HepG2 (cell line): ENCODE measurements around the gene GRIK4. TPM values are rescaled to one million over a fixed set of nuclear protein-coding genes. Genes with fewer than 3 reads are reported as not detected.

Experiments used
- ATAC-seq: fragments of 200-7000 bp; cut with Tn5 transposase; 3 replicates; pipeline ENCODE4 v1.9.1; 2020; ENCODE audit warnings: mild to moderate bottlenecking, moderate library complexity
- BruUV-seq: library from RNA; stranded (reverse); fragments of 400-500 nt; replicated peaks from 2 replicates; lab custom pipeline; 2021; lab: Mats Ljungman, UMichigan
- CTCF ChIA-PET: fragments of 300-600 bp; formaldehyde crosslinking; extraction: SDS; loops from one replicate; lab custom pipeline; 2021; ENCODE audit warnings: low total read pairs, inconsistent platforms, low intra/inter-chr PET ratio; lab: Yijun Ruan, JAX
- POLR2A ChIA-PET: fragments of 350-600 bp; sonication (Branson Sonifier 250); formaldehyde crosslinking; loops from one replicate; lab custom pipeline; 2020; ENCODE audit warnings: antibody characterized with exemption, inconsistent platforms; lab: Yijun Ruan, JAX
- DNase-seq: peaks from one replicate; pipeline ENCODE4 v3.0.0-alpha.2; 2015; ENCODE audit warnings: low spot score
- FAIRE-seq: peaks from 3 replicates; lab custom pipeline; 2011; peaks lifted over from hg19 to GRCh38; lab: Jason Lieb, UNC
- H2AFZ ChIP-seq: one replicate; pipeline ENCODE4 v1.6.1; 2011; ENCODE audit warnings: low read length, inconsistent platforms
- H3K27ac ChIP-seq: fragments of 300-600 bp; 3 replicates; pipeline ENCODE4 v1.8.0; 2011; ENCODE audit warnings: mixed run types, mild to moderate bottlenecking, mixed read lengths, low read length, inconsistent platforms; ENCODE audit not compliant: insufficient read depth; ENCODE audit errors: extremely low read length
- H3K27me3 ChIP-seq, 2 experiments: fragments of 200-600 bp in 1 of 2; 2 replicates in 1 of 2; 3 replicates in 1 of 2; pipeline versions ENCODE4 v1.6.0 to v1.8.0; 2011; ENCODE audit warnings: low read length in 2 of 2, mild to moderate bottlenecking in 2 of 2, moderate library complexity in 2 of 2, inconsistent platforms in 1 of 2; ENCODE audit not compliant: insufficient read depth in 2 of 2, control insufficient read depth in 1 of 2
- H3K36me3 ChIP-seq, 2 experiments: fragments of 200-600 bp in 1 of 2; replicated peaks in 1 of 2; 2 replicates in 1 of 2; 3 replicates in 1 of 2; pipeline versions ENCODE4 v1.5.1 to v1.8.0; 2011; ENCODE audit warnings: low read length in 2 of 2, inconsistent platforms in 1 of 2; ENCODE audit not compliant: insufficient read depth in 2 of 2, control insufficient read depth in 1 of 2
- H3K4me1 ChIP-seq: 2 replicates; pipeline ENCODE4 v1.5.1; 2012; ENCODE audit warnings: low read length, inconsistent platforms; ENCODE audit not compliant: insufficient read depth
- H3K4me2 ChIP-seq: 2 replicates; pipeline ENCODE4 v1.6.0; 2011; ENCODE audit warnings: low read depth, low read length, inconsistent platforms
- H3K4me3 ChIP-seq, 3 experiments: fragments of 200-600 bp in 1 of 3; sonication (generic), shearing (Covaris generic) in 1 of 3; replicated peaks in 1 of 3; 2 replicates each; pipeline ENCODE4 v1.5.1; 2011 to 2016; ENCODE audit warnings: low read length in 3 of 3, inconsistent platforms in 2 of 3, low read depth in 2 of 3, mild to moderate bottlenecking in 2 of 3, control low read depth in 1 of 3, mixed read lengths in 1 of 3; ENCODE audit not compliant: insufficient read depth in 1 of 3
- H3K79me2 ChIP-seq: one replicate; pipeline ENCODE4 v1.6.1; 2011; ENCODE audit warnings: low read length, inconsistent platforms; ENCODE audit not compliant: insufficient read depth
- H3K9ac ChIP-seq: 2 replicates; pipeline ENCODE4 v1.6.0; 2011; ENCODE audit warnings: mild to moderate bottlenecking, low read depth, low read length, inconsistent platforms; ENCODE audit not compliant: insufficient read depth
- H3K9me3 ChIP-seq: 2 replicates; pipeline ENCODE4 v1.5.1; 2012; ENCODE audit warnings: mild to moderate bottlenecking, low read length
- H4K20me1 ChIP-seq: 2 replicates; pipeline ENCODE4 v1.6.0; 2011; ENCODE audit warnings: inconsistent platforms, mild to moderate bottlenecking, low read length, moderate library complexity; ENCODE audit not compliant: insufficient read depth
- ARID2 ChIP-seq: sonication (generic); formaldehyde crosslinking; IDR thresholded peaks from 2 replicates; pipeline ENCODE4 v1.8.1; 2022; ENCODE audit warnings: mild to moderate bottlenecking, missing genetic modification reagents, borderline replicate concordance
- ATRX ChIP-seq: sonication (generic); formaldehyde crosslinking; IDR thresholded peaks from 2 replicates; pipeline ENCODE4 v1.4.0; 2020; ENCODE audit warnings: missing genetic modification reagents, borderline replicate concordance
- BATF2 ChIP-seq: sonication (generic); formaldehyde crosslinking; IDR thresholded peaks from 2 replicates; pipeline ENCODE4 v1.8.0; 2022; ENCODE audit warnings: mild to moderate bottlenecking, missing genetic modification reagents, moderate library complexity
- CREB1 ChIP-seq, 2 experiments: fragments of 450-650 bp in 1 of 2; IDR thresholded peaks; 2 replicates each; pipeline ENCODE4 v1.6.1; 2016 to 2017; ENCODE audit warnings: control low read depth in 1 of 2, mild to moderate bottlenecking in 1 of 2, missing compliant biosample characterization in 1 of 2, missing genetic modification characterization in 1 of 2
- GMEB1 ChIP-seq: sonication (generic); formaldehyde crosslinking; IDR thresholded peaks from 2 replicates; pipeline ENCODE4 v1.5.1; 2020; ENCODE audit warnings: missing genetic modification reagents, mild to moderate bottlenecking, borderline replicate concordance
- GZF1 ChIP-seq: sonication (generic); formaldehyde crosslinking; IDR thresholded peaks from 2 replicates; pipeline ENCODE4 v1.5.1; 2020; ENCODE audit warnings: mild to moderate bottlenecking, missing genetic modification reagents
- HOMEZ ChIP-seq: IDR thresholded peaks from 2 replicates; pipeline ENCODE4 v1.6.1; 2016; ENCODE audit warnings: low read depth
- NR2F1 ChIP-seq, 2 experiments: fragments of 450-650 bp in 1 of 2; formaldehyde crosslinking in 1 of 2; IDR thresholded peaks; 2 replicates each; pipeline versions ENCODE4 v1.5.0 to v1.6.1; 2016 to 2020; ENCODE audit warnings: mild to moderate bottlenecking in 1 of 2, missing compliant biosample characterization in 1 of 2, missing genetic modification reagents in 1 of 2, moderate library complexity in 1 of 2
- PCBP2 ChIP-seq: fragments of 200-400 bp; formaldehyde crosslinking; optimal IDR thresholded peaks from 2 replicates; pipeline ENCODE3; 2018; ENCODE audit warnings: low read length, low read depth; ENCODE audit not compliant: poor library complexity, severe bottlenecking
- RFXAP ChIP-seq: sonication (generic); formaldehyde crosslinking; IDR thresholded peaks from 2 replicates; pipeline ENCODE4 v1.4.0; 2020; ENCODE audit warnings: missing genetic modification reagents, borderline replicate concordance
- TBX2 ChIP-seq: sonication (generic); formaldehyde crosslinking; IDR thresholded peaks from 2 replicates; pipeline ENCODE4 v1.5.0; 2020; ENCODE audit warnings: missing genetic modification reagents, mild to moderate bottlenecking, borderline replicate concordance
- ZNF205 ChIP-seq: IDR thresholded peaks from 2 replicates; pipeline ENCODE4 v1.6.1; 2018; ENCODE audit warnings: missing biosample characterization, missing genetic modification reagents
- ZNF251 ChIP-seq: sonication (generic); formaldehyde crosslinking; IDR thresholded peaks from 2 replicates; pipeline ENCODE4 v1.9.0; 2021; ENCODE audit warnings: mild to moderate bottlenecking, missing genetic modification reagents
- ZNF841 ChIP-seq: sonication (generic); formaldehyde crosslinking; IDR thresholded peaks from 2 replicates; pipeline ENCODE4 v1.8.1; 2023; ENCODE audit warnings: missing genetic modification reagents, borderline replicate concordance
- ZSCAN21 ChIP-seq: sonication (generic); formaldehyde crosslinking; IDR thresholded peaks from 2 replicates; pipeline ENCODE4 v1.8.0; 2022; ENCODE audit warnings: mild to moderate bottlenecking, missing genetic modification reagents, moderate library complexity, borderline replicate concordance
- WGBS: methylation state at CpG from one replicate; pipeline ENCODE4 v1.1.6; 2017; ENCODE audit warnings: low lambda C conversion rate; 5-methylcytosine and 5-hydroxymethylcytosine counted together
- in situ Hi-C: cut with HindIII; loops from 2 replicates; pipeline ENCODE4 v1.10.0; 2017; ENCODE audit warnings: low pct_unique_long_range_greater_than_20kb; ENCODE audit not compliant: extremely low pct_ligation_motif_present
- intact Hi-C: fragments of 100-400 bp; cut with micrococcal nuclease; formaldehyde crosslinking; loops from one replicate; pipeline ENCODE4 v1.10.0; 2022; ENCODE audit not compliant: unreplicated experiment
- polyA plus RNA-seq, 8 experiments: library from polyadenylated mRNA; depleted of rRNA in 3 of 8; stranded (reverse) in 7 of 8; unstranded in 1 of 8; fragments of >200 nt; fragmentation: Illumina TruSeq in 4 of 8; extraction: Trizol in 4 of 8; gene quantifications; 2 replicates each; pipeline versions ENCODE4 v1.2.1 to v1.2.3, GENCODE V29; 2011 to 2016; ENCODE audit warnings: low read depth in 4 of 8, missing spikeins in 1 of 8, mixed read lengths in 1 of 8; ENCODE audit not compliant: insufficient read depth in 1 of 8
- total RNA-seq, 5 experiments: library from RNA; depleted of rRNA; stranded (reverse); fragments of >200 nt; fragmentation: Illumina TruSeq; extraction: Trizol; gene quantifications; 2 replicates each; pipeline ENCODE4 v1.2.3, GENCODE V29; 2016; ENCODE audit warnings: low read depth in 1 of 5

The GRIK4 gene
- total and polyA plus RNA-seq, 2 of the 13 experiments (the other 11 are each of a cell fraction or from before 2014, with no cell fraction given), result 0.04 to 0.07 TPM

GRCh38 chr11:120842195-120842594, 330.6 kb downstream of the GRIK4 start:
- 75% methylated on average over 1 of the region's 1 CpG for WGBS
- in situ Hi-C loops, result no loop called here
- Histone ChIP-seq H3K27ac (no peak overlapping the region), H3K4me1 (peaks cover 37% of the 10 kb centered on the region), H3K4me3 (no peak overlapping the region), H3K36me3 (no peaks in the 10 kb centered on the region), H3K79me2 (no peaks in the 10 kb centered on the region), H3K4me2 (no peak overlapping the region), H3K9ac (no peak overlapping the region), H2AFZ (no peak overlapping the region), H3K9me3 (no peaks in the 10 kb centered on the region), H4K20me1 (no peaks in the 10 kb centered on the region), H3K27me3 (no peaks in the 10 kb centered on the region)
- DNase-seq (no peak), FAIRE-seq (no peak), ATAC-seq (no peak)
- TF ChIP-seq CREB1 (IDR thresholded peaks at IDR 0.05) (no peak), CREB1 (CRISPR knock-in tag; IDR thresholded peaks at IDR 0.05) (no peak), GZF1 (CRISPR knock-in tag) (no peak)
- intact Hi-C loops, result no loop called here
- no TSS peak for BruUV-seq
- POLR2A ChIA-PET, result no interaction called here
- CTCF ChIA-PET, result no interaction called here

GRCh38 chr11:120853435-120853834, 341.9 kb downstream of the GRIK4 start:
- WGBS, result 45% methylated on average over 3 of the region's 3 CpGs
- TF ChIP-seq ZNF251 (CRISPR knock-in tag), result no peak
- no peak for TF ChIP-seq ARID2 (CRISPR knock-in tag)
- TF ChIP-seq ATRX (CRISPR knock-in tag), result no peak
- TF ChIP-seq HOMEZ (CRISPR knock-in tag), result no peak
- no peak for TF ChIP-seq ZSCAN21 (CRISPR knock-in tag)
- no peak for TF ChIP-seq TBX2 (CRISPR knock-in tag)
- no peak for TF ChIP-seq BATF2 (CRISPR knock-in tag)
- no peak for TF ChIP-seq NR2F1 (CRISPR knock-in tag; IDR thresholded peaks at IDR 0.05)
- TF ChIP-seq RFXAP (CRISPR knock-in tag), result no peak
- no peak for TF ChIP-seq GMEB1
- TF ChIP-seq PCBP2, result no peak
- TF ChIP-seq ZNF205 (CRISPR knock-in tag), result no peak
- TF ChIP-seq ZNF841, result no peak

More at GRCh38 chr11:120853435-120853834, 341.9 kb downstream of the GRIK4 start:
- Histone ChIP-seq H4K20me1 (no peaks in the 10 kb centered on the region), H3K27me3 (no peaks in the 10 kb centered on the region), H3K79me2 (no peaks in the 10 kb centered on the region), H3K9ac (no peak overlapping the region), H2AFZ (no peak overlapping the region), H3K36me3 (no peaks in the 10 kb centered on the region), H3K9me3 (no peaks in the 10 kb centered on the region), H3K4me1 (no peaks in the 10 kb centered on the region), H3K4me2 (no peak overlapping the region), H3K4me3 (no peak overlapping the region), H3K27ac (no peak overlapping the region)
- FAIRE-seq (no peak), DNase-seq (no peak), ATAC-seq (no peak)
- ChIA-PET CTCF (no interaction called here), POLR2A (no interaction called here)
- BruUV-seq, result no TSS peak
- in situ Hi-C loops, result no loop called here
- intact Hi-C loops, result no loop called here
